ENCODE measurements around the gene ZMAT5.

ZMAT5 gene

DNA sequence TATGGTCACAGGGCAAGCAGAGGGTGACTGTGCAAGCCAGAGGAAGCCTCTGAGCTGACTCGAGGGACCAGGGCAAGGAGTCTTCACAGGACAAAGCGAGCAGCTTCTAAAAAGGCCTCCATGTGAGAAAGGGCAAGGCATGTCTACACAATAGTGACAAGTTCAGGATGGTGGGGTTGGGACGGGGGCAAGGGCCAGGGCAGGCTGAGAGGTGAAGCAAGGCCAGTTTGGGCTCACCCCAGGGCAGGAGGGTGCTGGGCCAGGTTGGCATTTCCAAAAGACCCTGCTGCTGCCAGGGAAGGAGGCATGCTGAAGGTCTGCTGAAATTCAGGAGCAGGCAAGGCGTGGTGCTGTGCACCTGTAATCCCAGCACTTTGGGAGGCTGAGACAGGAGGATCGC, 59.3 kb downstream of the ZMAT5 start:
- no peak for DNase-seq

DNA sequence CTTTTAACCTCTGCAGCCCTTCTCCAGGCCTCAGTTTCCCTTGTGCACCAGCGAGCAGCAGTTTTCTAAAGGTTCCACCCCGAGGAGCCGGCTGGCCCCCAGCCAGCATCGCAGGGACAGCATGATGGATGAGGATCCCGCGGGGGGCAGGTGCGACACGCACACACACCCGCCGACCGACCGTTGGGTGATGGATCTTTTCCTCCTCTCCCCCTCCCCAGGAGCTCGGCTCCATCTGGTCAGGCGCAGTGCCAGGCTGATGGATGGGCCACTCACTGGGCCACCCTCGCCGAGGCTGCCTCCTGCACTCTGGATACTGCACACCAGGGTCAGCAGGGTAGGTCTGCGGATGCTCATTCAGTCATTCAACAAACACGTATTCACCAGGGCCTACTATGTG, 59.8 kb downstream of the ZMAT5 start:
- DNase-seq: no peak

DNA sequence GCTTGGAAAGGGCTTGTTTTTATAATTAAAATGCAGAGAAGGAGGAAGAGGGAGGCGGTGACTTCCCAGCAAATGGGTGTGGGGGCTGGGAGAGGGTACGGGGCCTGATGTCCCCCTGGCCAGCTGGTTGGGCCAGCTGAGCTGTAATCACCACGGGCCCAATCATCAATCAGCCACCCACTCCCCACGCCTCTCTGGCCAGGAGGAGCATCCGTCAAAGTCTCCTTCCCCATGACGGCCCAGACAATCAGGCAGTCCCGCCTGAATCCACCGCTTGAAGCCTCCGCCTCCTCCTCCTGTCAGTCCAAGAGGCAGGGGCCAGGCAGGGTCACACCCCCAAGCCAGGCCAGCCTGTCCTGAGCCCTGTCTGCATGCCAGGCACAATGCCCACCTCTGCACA, 60.3 kb downstream of the ZMAT5 start:
- DNase-seq: no peak

DNA sequence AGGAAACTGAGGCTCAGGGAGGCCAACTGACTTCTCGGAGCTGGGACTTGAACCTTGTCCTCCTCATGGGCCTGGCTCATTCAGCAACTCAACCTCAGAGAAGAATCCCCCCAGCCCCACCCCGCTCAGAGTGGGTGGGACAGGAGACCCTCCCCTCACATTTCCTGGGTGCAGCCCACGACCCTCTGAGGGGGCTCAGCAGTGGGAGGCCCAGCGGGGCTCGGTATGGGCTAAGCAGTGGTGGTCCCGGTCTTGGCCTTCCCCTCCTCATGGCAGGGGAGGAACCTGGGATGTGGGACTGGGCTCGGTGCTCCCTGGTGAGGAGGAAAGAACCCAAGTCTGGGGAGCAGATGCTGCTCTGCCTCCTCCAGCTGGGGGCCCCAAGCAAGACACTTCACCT, 61.2 kb downstream of the ZMAT5 start:
- DNase-seq: no peak

DNA sequence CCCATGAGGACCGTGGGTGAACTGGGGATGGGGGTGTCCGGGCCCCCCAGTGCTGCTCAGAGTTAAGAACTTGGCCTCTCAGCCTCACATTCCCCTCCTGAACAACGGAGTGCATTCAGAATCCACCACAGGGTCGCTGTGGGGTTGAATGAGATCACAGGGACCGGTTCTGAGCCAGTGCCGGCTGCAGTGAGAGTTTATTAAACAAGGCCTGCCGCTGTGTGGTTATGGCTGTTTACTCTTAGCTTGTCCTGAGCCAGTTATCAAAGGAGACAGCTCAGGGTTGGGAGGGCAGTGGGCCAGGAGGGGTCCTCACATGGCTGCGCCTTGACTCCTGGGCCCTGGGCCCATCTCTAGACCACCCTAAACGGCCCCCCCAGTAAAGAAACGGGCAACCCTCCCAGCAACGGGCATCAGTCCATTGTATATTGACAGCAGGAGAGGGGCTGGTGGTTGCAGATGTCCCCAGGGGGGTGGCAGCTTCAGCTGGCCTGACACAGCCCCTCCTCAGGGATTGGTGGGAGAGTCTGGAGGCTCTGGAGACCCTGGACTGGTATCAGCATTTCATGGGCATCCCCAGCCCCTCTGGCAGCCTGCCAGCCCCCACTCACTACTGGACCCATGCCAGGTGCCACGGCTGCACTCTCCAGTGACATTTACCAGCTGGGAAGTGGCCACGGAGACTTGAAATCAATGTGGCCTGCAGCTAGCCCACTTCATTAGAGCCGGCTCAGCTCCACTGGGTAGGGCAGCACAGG, 62.1 kb downstream of the ZMAT5 start:
- peak; percentile 42 for DNase-seq

DNA sequence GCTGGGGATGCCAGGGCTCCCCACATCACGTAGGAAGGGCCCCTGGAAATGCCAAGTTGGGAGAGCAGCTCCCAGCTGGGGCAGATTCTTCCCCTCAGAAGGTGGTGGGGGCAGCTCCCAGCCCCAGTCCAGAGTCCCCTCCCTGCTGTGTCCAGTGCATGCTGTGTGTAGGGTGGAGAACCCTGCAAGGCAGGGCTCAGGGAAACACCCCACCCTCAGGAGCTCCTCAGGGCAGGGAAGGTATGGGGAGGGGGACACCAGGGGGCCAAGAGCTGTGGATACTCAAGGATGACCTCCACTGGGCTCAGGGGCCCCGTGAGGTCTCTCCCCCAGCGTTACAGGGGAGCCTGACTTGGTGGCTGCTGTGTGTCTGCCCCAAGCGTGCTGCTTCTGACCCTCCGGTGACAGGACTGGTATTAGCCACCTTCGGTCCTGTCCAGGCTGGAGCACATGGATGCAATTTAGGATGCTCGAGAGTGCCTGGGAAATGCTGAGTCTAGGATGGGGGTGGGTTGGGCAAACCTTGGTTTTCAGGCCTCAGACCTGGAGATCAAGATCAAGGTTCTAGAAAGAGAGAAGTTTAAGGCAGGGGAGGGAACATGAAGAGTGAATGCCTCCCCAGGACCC, 63.1 kb downstream of the ZMAT5 start:
- no peak for DNase-seq

DNA sequence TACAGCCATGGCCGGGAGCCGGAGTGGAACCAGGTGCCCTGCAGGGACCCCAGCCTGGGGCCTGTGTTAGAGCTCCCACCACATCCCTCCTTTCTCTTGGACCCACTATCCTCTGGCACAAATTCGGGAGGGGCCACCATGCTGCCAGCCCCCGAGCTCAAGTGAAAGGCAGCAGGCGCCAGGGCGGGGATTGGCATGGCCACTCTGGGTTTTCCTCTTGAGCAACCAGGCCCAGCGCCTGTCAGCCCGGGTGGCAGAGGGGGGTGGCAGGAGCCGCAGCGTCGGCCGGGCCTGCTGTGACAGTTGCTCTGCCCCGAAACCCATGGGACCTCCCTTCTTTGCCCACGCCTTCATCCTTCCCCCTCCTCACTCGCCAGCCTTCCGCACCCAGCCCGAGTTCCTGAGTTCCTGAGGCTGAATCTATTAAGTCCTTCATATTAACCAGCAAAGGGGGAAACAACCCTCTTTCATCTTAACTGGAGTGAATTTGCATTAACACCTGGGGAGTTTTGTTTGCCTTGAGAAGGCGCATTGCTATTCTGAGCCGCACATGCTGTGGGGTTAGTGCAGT, 63.8 kb downstream of the ZMAT5 start:
- DNase-seq: no peak

DNA sequence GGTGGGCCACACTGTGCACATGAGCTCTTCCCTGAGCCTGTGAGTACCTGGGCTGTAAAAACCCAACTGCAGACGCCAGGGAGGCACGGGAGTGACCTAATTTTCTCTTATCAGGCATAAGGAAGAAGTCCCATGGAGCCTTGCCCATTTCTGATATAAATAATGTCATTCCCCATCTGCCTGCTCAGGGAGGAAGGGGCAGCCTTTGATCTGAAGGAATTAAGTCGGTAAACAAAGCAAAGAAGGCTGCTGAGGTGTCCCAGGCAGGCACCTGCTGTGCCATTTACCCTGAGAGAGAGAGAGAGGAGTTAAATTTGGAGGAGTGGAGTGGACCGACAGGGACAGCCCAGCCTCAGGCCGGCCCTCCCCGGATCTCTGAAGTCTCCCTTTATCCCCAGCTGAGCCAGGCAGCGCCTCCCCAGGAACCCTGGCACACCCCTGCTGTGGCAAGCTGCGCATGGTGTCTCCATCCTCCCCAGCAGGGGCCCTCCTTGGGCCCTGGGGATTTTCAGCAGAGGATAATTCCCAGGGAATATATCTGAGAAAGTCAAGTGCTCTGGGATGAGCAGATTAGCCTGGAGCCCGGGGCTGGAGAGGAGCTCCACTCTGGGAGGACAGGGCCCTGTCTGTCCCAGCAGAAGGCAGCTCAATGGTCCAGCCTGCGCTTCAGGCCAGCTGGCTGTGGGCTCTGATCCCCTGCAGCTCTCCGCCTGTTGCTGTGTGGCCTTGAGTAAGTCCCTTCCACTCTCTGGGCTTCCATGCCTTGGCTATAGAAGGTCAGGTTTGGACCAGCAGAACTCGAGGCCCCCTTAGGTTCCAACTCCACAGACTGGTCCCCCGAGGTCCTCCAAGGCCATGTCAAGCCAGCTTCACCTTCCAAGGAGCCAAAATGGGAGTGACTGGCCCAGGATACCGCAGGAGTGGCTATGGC, 64.5 kb downstream of the ZMAT5 start:
- DNase-seq: no peak

DNA sequence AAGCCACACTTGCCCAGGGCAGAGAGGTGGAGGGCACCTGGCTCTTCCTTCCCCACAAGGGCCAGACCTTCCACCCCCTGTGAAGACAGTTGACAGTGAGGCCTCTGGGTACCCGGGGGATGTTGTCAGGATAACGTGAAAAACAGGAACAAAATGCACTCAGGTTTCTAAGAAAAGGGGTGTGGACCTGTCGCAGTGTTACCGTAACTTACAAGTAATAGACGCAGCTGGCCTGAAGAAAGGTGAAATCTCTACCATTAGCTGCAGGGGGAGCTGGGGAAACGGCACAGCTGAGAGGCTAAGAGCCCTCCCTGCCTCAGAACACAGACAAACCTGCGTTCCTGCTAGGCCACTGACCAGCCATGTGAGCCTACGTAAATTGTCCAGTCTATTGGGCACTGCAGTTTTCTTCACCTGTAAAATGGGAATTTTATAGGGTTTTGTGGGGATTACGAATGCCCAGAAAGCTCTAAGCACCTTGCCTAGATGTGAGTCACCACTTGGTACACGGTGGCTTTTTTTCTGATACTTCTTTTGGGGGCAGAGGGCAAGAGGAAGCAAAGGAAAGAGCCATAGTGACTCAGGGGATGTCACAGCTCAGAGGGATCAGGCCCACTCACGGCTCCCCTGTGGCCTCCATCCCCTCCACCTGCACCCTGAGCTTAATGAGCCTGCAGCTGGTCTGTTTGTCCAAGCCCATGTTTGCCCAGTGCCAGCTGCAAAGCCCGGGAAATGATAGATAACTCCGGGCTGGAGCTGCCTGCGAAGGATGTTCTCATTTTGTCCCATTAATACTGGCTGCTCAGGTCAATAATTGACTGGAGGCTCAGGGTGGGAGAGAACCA, 65.4 kb downstream of the ZMAT5 start:
- DNase-seq: no peak

DNA sequence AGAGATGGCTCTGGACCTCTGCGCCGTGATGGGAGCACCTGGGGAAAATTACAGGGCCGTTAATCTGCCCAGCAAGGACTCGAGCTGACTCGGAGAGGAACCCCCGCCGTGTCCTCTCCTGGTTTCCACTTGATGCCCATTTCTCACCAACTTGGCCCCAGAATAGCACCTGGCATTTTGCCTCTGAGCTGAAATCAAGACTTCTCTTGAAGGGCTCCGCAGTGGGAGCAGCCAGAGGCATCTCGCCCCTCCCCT, 66.0 kb downstream of the ZMAT5 start:
- no peak for DNase-seq

DNA sequence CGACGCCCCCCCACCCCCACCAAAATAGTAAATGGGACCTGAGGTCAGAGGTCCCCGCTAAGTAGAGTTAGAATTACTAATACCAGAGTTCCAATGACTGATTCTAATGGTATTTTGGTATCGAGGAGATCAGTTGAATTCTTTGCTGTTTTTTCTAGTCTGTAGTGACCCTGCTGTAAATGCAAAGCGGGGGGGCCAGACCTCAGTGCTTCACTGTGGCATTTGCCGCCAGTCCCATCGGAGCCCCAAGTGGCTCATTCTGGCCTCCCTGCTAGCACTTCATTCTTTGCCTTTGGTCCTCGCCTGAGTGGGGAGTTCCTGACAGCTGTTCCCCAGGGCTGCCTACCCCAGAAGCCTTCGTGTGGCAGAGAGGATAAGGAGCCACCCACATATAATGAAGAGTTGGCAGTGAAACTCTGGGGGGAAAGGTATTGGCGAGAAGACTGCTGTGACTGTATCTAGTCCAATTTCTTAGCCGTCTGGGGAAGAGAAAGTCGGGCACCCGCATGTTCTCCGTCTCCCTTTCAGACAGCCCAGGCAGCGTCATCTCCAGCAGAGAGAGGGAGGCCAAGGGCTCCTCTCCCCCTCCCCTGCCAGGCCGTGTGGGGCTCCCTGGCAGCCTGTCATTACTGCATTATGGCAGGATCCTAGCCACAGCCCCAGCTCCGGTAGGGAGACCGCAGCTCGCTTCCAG, 66.5 kb downstream of the ZMAT5 start:
- DNase-seq: no peak

DNA sequence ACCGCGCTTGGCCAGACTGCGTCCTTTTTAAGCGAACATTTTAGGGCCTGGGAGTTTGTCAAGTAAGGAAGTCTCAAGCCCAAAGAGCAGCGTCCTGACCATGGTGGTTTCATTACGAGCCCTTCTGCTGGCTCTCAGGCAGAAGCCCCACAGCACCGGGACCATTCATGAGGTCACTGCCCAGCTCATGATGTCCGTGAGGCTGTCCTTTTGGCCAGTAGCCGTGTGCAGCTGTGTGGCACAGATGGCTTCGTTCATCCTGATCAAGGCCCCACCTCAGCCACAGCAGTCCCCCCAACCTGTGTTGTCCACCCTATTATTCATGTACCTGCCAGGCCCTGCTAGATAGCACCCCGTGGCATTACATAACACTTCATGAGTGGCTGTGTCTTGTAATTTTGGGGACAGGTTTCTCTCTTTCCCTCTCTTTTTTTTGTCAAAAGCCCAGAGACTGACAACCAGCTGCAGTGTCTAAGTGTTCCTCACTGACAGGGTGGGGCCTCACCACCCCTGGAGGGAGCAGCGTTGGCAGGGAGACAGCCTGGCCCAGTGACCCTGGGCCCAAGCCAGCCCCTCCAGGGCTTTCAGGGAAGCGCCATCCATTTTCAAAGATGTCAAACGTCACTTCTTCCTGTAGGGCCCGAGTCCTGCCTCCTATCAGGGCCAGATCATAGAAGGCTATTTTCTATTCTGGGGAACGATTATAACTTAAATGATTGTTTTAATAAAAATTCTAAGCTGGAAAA, 68.8 kb downstream of the ZMAT5 start:
- DNase-seq: no peak

DNA sequence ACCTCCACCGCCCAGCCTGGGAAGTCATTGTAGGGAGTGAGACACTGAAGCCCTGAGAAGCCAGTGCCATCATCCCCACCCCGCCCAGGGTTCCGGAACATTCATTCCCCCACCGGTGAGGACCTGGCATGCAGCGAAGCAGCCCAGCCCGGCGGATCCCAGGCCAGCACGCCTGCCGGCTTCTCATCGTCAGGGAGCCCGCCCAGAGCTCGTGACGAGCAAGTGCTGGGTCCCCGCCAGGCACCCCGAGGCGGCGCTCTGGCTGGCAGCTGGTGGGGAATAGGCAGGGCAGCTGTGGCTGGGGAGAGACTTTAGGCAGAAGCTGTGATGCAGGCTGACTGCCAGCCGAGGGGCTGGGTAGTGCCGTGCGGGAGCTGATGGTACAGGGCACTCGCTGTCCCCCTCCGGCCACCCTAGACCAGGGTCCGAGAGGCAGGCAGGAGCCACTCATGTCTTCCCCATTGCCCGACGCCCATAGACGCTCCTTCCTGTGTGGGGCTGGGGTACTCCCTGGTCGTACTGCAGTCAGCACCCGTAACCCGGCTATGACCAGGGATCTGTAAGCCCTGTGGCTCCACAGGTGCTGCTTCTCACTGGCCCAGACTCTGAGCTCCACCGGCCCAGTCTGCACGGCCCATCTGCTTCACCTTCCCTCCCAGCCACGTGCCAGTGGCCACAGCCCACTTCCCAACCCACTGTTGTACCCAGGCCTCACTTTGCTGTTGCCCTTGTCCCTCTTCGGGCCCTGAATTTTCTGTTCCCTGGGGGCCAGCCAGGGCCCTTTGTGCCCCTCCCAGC, 71.5 kb downstream of the ZMAT5 start:
- no peak for DNase-seq

DNA sequence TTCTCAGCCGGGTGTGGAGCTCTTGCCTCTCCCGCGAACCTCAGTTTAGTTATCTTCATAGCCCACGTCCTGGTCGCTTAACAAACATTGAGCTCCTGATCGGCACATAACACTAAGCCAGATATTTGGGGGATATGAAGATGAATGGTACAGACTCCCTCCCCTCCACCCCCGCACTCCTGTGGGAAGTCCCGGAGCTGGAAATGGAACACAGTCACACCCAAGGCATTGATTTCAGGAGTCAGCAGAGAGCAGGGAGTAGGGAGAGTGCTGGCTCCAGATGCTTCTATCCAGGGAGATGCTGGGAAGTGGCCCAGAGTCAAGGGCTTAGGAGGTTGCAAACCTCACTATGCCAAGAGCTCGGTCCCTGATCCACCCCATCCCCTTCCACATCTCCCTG, 73.1 kb downstream of the ZMAT5 start:
- no peak for DNase-seq

DNA sequence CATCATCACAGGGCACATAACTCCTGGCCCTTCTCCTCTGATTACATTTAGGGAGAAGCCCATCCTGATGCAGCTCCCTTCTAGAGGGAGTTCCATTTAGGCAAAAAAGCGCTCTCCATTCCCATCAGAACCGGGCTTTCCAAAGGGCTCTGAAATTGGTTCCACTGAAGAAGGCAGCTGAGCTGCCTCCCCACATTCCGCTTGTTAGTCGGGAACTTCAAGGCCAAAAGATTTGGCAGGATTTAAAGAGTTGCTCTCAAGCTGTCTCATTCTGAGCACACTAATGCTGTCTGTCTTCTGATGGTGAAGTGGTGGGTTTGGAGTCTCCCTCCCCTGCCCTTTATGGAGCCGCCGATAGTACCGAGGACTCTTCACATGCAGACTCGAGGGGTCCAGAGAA, 73.6 kb downstream of the ZMAT5 start:
- no peak for DNase-seq

DNA sequence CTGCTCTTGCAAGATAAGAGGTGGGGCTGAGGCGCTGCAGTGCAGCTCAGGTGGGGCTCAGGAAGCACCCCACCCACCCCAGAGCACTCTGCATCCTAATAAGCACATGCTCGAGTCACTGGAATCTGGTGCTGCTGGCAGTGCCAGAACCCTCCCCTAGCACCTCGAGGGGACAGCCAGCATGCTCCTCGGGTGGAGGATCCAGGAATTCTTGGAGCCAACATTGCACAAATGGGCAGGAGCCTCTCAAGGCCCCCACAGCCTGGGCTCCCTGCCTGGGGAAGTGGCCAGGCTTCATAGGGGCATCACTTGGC, 74.5 kb downstream of the ZMAT5 start:
- DNase-seq: no peak

DNA sequence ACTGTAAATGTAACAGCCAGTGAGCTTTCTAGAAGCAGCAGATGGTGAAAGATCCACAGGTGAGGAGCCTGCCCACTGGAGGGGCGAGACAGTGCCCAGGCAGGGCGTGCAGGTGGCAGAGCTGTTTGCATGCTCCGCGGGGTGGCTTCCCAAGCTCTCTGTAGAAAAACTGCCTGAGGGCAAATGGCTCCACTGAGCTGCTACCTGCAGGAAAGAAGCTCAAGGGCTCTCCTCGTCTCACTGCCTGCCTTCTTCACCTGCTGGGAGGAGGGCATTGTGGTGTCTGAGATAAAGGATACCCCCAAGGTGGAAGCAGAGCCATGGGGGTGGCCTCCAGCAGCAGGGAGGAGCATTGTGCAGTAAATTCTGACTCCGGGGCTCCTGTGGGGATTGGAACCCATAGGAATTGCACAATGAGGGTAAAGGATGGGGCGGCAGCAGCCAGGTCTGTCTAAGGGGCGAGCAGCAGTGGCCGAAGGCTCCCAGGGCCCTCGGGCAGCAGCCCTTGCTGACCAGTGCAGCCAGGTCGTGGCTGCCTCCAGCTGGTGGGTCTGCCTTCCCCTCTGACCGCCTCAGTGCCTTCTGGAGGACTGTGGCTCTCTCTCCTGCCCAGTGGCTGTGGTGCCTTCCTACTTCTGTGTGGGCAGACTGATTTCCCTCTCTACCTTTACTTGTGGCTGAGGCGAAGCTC, 75.0 kb downstream of the ZMAT5 start:
- DNase-seq: no peak

DNA sequence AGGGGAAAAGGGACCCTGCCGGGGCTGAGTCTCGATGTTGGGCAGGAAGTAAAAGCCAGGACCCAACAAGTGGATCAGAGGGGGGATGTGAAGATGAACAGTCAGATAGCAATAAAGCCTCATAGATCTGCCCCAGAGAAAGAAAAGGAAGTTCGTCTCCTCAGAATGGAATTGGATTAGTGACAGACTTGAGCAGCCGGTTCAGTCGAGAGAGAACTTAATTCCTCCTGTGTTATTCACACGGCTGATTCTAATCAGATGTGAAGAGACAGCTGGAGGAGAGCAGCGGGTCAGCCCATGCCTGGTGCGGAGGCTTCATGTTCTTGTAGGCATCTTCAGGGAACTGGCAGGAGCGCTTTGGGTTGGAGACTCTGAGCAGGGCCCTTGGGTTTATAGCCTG, 76.3 kb downstream of the ZMAT5 start:
- no peak for DNase-seq

DNA sequence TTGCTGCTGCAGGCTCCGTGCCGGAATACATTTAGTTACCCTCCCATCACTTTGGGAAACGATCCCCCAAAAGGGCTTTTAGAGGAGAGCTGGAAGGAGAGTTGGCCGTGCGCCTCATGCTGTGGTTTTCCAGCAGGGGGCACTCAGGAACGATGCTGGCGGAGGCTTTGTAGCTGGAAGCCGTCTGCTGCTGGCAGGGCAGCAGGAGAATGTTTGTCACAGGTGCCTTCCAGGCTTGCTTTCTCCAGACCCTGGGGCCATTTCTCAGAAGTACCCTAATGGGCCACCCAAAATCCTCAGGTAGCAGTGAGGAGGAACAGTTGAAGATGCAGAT, 77.0 kb downstream of the ZMAT5 start:
- DNase-seq: peak; percentile 60

Measured in right kidney (tissue), 1 donor.